NT2/D1 (cell line): ENCODE data around the gene EP400.

Experiments
- DNase-seq: peaks from one replicate; pipeline ENCODE4 v3.0.0-alpha.2; 2011; ENCODE audit warnings: low read depth, low spot score
- H3K27me3 ChIP-seq: 2 replicates; pipeline ENCODE4 v1.6.0; 2011; ENCODE audit warnings: mild to moderate bottlenecking; ENCODE audit not compliant: insufficient read length, insufficient read depth
- H3K36me3 ChIP-seq: 2 replicates; pipeline ENCODE4 v1.6.1; 2011; ENCODE audit warnings: mild to moderate bottlenecking, low read length, mixed read lengths; ENCODE audit not compliant: insufficient read depth, insufficient read length
- H3K4me1 ChIP-seq: 2 replicates; pipeline ENCODE4 v1.5.1; 2011; ENCODE audit not compliant: insufficient read depth, insufficient read length
- H3K4me3 ChIP-seq: 2 replicates; pipeline ENCODE4 v1.5.1; 2011; ENCODE audit warnings: low read depth; ENCODE audit not compliant: insufficient read length
- H3K9ac ChIP-seq: 2 replicates; pipeline ENCODE4 v1.6.0; 2011; ENCODE audit warnings: low read depth; ENCODE audit not compliant: insufficient read length
- H3K9me3 ChIP-seq: 2 replicates; pipeline ENCODE4 v1.5.1; 2011; ENCODE audit warnings: mild to moderate bottlenecking, low read length; ENCODE audit not compliant: insufficient read depth
- SUZ12 ChIP-seq: IDR thresholded peaks from 2 replicates; pipeline ENCODE4 v1.6.1; 2011; ENCODE audit not compliant: insufficient read length, insufficient read depth; ENCODE audit errors: extremely low read depth
- YY1 ChIP-seq: IDR thresholded peaks from 2 replicates; pipeline ENCODE4 v1.6.1; 2011; ENCODE audit not compliant: insufficient read length, insufficient read depth
- ZNF274 ChIP-seq: IDR thresholded peaks from 2 replicates; pipeline ENCODE4 v1.6.1; 2011; ENCODE audit warnings: mild to moderate bottlenecking, low read depth, low read length

The EP400 gene

DNA sequence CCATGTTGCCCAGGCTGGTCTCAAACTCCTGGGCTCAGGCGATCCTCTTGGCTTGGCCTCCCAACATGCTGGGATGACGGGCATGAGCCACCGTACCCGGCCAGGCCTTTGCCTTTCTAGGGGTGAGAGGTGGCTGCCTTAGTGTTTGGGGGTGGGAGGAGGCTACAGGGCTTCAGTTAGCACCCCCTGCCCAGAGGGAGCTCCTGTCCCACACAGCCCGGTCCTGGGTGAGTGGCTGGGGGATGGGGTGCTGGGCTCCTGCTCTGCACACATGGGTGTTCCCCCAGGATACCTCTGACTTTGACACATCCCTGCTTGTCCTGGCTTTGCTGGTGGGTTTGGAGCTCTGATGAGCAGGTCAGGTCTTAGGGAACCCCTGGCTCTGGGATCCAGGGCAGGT is 45.4 kb upstream of the EP400 start:
- no peaks in the 10 kb centered on the region for H3K27me3 ChIP-seq
- peaks cover 25% of the 10 kb centered on the region for H3K4me1 ChIP-seq
- no peak overlapping the region for H3K9ac ChIP-seq
- TF ChIP-seq SUZ12: no peak
- TF ChIP-seq YY1: no peak
- no peak for TF ChIP-seq ZNF274
- no peak for DNase-seq
- H3K36me3 ChIP-seq: peaks cover 41% of the 10 kb centered on the region
- H3K9me3 ChIP-seq: no peaks in the 10 kb centered on the region
- H3K4me3 ChIP-seq: no peak overlapping the region

DNA sequence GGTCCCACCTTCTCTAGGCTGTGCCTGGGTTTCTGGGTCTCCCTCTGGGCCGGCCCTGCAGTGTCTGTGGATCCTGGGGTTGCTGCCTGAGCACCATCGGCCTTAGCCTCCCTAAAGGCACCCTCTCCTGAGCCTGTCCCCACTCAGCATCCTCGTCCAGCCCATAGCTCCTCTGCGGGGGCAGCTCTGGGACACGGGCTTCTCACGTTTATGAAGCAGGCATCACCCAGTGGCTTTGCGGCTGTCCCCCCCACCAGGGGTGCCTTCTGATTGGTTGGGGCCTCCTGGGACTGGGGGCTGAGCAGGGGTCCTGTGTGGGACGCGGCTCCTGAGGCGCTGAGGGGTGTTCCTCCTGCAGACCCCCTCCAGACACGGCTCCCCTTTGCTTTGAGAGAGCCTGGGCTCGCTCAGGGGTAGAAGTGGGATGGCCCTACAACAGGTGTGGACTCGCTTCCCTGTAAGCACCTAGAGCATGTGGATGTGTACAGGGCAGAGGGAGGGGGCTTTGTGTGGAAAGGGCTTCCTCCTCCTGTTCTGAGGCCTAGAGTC is 44.6 kb upstream of the EP400 start:
- Histone ChIP-seq H3K36me3 (peaks cover 49% of the 10 kb centered on the region), H3K4me3 (no peak overlapping the region), H3K9ac (no peak overlapping the region), H3K4me1 (peaks cover 23% of the 10 kb centered on the region), H3K9me3 (no peaks in the 10 kb centered on the region), H3K27me3 (no peaks in the 10 kb centered on the region)
- no peak for TF ChIP-seq SUZ12
- no peak for TF ChIP-seq YY1
- no peak for DNase-seq

DNA sequence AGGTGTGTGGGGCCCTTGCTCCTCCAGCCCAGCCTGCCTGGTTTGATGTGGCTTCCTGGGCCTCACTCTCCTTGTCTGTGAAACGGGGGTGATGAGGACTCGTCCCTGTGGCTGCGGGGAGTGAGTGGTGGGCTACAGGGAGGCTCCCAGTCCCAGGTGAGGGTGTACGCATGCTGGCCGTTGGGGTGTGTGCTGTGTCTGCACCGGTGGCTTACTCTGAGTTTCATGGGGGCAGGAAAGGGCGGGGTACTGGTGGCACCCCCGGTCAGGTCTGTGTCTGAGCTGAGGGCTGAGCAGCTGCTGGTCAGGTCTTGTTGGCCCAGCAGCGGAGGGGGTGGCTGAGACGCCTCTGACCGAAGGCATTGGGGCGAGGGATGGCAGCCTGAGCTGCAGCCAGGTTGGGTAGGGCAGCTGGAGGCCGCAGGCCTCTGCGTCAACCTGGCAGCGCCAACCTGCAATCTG is 44.1 kb upstream of the EP400 start:
- TF ChIP-seq ZNF274 (no peak), YY1 (no peak), SUZ12 (no peak)
- peaks cover 51% of the 10 kb centered on the region for H3K36me3 ChIP-seq
- no peaks in the 10 kb centered on the region for H3K9me3 ChIP-seq
- H3K4me3 ChIP-seq: no peak overlapping the region
- no peak overlapping the region for H3K9ac ChIP-seq
- peaks cover 19% of the 10 kb centered on the region for H3K4me1 ChIP-seq
- DNase-seq: no peak
- no peaks in the 10 kb centered on the region for H3K27me3 ChIP-seq

DNA sequence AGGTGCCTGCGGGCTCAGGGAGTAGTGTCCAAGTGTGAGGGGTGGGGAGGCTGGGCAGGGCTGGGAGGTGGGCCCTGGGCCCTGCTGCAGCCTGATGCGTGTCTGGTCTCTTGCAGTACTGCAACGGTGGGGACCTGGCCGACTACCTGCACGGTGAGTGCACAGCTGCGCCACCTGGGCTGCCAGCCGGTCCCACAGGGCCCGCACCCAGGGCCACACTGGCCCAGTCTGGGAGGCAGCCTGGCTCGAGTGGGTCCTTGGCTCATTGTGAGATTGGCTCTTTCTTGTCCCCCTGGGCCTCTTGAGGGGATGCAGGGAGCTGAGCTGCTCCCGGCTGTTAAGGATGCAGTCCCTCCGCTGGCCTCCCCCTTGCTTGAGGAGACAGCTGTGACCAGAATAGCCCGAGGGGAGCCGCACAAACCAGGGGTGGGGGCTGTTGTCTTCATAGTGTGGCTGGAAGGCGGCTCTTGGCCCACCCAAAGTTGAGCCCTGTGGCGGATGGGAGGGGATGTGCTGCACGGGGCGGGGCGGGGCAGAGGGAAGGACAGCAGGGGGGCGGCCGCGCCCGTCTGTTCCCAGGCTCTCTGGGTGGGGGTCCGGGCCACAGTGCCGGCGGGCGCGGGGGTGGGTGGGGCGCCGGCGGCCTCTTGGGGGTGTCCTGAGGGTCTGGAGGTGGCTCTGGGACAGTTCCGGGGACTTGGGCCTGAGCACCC is 42.2 kb upstream of the EP400 start:
- H3K36me3 ChIP-seq: peaks cover 69% of the 10 kb centered on the region
- H3K4me3 ChIP-seq: no peak overlapping the region
- peaks cover 18% of the 10 kb centered on the region for H3K4me1 ChIP-seq
- H3K27me3 ChIP-seq: no peaks in the 10 kb centered on the region
- TF ChIP-seq SUZ12: no peak
- no peak for TF ChIP-seq ZNF274
- no peak for TF ChIP-seq YY1
- H3K9ac ChIP-seq: no peak overlapping the region
- H3K9me3 ChIP-seq: no peaks in the 10 kb centered on the region
- no peak for DNase-seq

DNA sequence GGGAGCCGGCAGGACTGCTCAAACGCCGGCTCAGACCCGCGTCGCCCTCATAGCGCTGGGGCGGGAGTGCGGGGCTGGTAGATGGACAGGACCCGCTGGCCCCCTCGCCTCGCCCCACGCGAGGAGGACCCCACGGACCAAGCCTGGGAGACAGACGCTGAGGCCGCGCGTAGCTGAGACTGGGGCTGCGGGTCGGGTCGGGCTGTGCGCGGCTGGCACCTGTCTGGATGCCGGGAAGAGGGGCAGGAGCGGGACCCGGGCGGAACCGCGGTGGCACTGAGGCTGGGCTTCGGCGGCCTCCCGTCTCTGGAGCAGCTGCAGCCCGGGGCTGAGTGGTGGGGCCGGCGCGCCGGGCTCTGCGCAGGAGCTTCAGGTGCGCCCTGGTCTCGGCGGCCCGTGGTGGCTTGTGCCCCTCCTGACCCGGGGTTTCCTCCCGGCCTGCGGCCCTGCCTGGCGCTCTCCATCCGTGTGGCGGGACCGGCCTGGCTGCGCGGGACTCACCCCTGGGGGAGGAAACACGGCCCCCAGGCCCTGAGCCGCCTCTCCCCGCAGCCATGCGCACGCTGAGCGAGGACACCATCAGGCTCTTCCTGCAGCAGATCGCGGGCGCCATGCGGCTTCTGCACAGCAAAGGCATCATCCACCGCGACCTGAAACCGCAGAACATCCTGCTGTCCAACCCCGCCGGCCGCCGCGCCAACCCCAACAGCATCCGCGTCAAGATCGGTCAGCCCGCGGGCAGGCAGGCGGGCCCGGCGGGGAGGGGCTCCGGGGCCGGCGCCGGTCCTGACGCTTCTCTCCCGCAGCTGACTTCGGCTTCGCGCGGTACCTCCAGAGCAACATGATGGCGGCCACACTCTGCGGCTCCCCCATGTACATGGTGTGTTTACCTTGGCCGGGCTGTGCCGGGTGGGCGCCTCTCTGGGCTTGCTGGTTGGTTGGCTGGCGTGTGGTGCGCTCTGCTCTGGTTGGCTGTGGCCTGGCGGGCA is 41.4 kb upstream of the EP400 start:
- no peak for DNase-seq
- peaks cover 74% of the 10 kb centered on the region for H3K36me3 ChIP-seq
- no peaks in the 10 kb centered on the region for H3K9me3 ChIP-seq
- H3K27me3 ChIP-seq: no peaks in the 10 kb centered on the region
- H3K9ac ChIP-seq: no peak overlapping the region
- no peak overlapping the region for H3K4me3 ChIP-seq
- TF ChIP-seq SUZ12 (no peak), YY1 (no peak), ZNF274 (no peak)
- peaks cover 23% of the 10 kb centered on the region for H3K4me1 ChIP-seq

DNA sequence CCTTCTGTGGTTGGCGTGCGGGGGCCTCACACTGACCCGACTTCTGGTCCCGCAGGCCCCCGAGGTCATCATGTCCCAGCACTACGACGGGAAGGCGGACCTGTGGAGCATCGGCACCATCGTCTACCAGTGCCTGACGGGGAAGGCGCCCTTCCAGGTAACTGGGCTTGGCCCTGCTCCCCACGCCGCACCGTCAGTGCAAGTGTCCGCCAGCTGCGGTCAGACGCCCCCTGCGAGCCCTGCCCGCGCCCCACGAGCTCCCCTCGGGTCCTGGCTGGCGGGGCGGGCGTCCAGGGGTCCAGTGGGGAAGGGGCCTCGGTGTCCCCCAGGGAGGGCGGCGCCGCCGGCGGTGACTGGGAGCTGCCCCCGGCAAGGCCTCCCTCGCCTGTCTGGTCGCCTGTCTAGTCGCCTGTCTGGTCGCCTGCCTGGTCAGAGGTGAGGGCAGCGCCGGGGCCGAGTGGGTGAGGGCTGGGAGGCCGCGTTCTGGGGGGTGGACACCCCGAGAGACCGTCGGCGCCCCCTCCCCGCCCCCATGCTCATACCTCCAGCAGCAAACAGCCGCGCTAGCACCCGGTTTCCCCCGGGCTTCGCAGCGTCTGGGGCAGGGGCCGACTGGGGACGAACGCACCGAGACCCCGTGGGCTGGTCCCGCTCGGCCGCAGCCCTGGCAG is 40.5 kb upstream of the EP400 start:
- no peak for TF ChIP-seq SUZ12
- TF ChIP-seq ZNF274: no peak
- TF ChIP-seq YY1: no peak
- Histone ChIP-seq H3K27me3 (no peaks in the 10 kb centered on the region), H3K4me3 (no peak overlapping the region), H3K9me3 (no peaks in the 10 kb centered on the region), H3K4me1 (peaks cover 23% of the 10 kb centered on the region), H3K9ac (no peak overlapping the region), H3K36me3 (peaks cover 76% of the 10 kb centered on the region)
- no peak for DNase-seq
